Right atrium auricular region (tissue), 2 donors: ENCODE measurements around the gene TLL1. TPM values are rescaled to one million over a fixed set of nuclear protein-coding genes. Genes with fewer than 3 reads are reported as not detected.

ENCODE experiments used
- DNase-seq: peaks from one replicate; pipeline ENCODE4 v3.0.0-alpha.2; 2019; ENCODE audit warnings: low spot score
- H3K27ac ChIP-seq, 2 donors: fragments of 200-600 bp; sonication (generic); 1 replicate in 1 of 2; 2 replicates in 1 of 2; pipeline ENCODE4 v1.5.1; 2016 to 2019
- H3K27me3 ChIP-seq, 2 donors: fragments of 200-600 bp; sonication (generic); one replicate each; pipeline versions ENCODE4 v1.5.1 to v1.6.0; 2017 to 2019
- H3K36me3 ChIP-seq: fragments of 200-600 bp; sonication (generic); one replicate; pipeline ENCODE4 v1.5.1; 2016
- H3K4me1 ChIP-seq, 2 donors: fragments of 200-600 bp; sonication (generic); one replicate each; pipeline versions ENCODE4 v1.5.1 to v1.6.0; 2017 to 2019
- H3K4me3 ChIP-seq, 2 donors: fragments of 200-600 bp; sonication (generic); 1 replicate in 1 of 2; 2 replicates in 1 of 2; pipeline ENCODE4 v1.5.1; 2017 to 2019; ENCODE audit warnings: mild to moderate bottlenecking in 1 of 2, moderate library complexity in 1 of 2
- H3K9me3 ChIP-seq, 2 donors: fragments of 200-600 bp; sonication (generic); one replicate each; pipeline ENCODE4 v1.5.1; 2019
- CTCF ChIP-seq, 2 donors: fragments of 200-600 bp; sonication (generic); IDR thresholded peaks; one replicate each; pipeline ENCODE4 v1.5.1; 2019; ENCODE audit warnings: antibody characterized with exemption in 2 of 2
- total RNA-seq, 2 donors: library from RNA; depleted of rRNA; stranded (reverse); fragments of >200 nt; gene quantifications; one replicate each; pipeline ENCODE4 v1.1.0, GENCODE V29; 2016

The TLL1 gene
- total RNA-seq, 2 donors from 2014 or later, result 1.7 to 4.4 TPM

GRCh38 chr4:165874072-165874790, 1.2 kb downstream of the TLL1 start:
- Histone ChIP-seq H3K4me1 (peaks cover 0 to 16% of the 10 kb centered on the region in 2 donors), H3K36me3 (no peaks in the 10 kb centered on the region), H3K4me3 (peak overlapping the region; percentile 46 to 55), H3K27me3 (no peaks in the 10 kb centered on the region), H3K27ac (peak overlapping the region in 1 of 2 donors; percentile 15), H3K9me3 (no peaks in the 10 kb centered on the region)
- no peak for DNase-seq
- no peak for TF ChIP-seq CTCF (IDR thresholded peaks at IDR 0.05)

- Histone ChIP-seq H3K4me1 (peaks cover 0 to 16% of the 10 kb centered on the region in 2 donors), H3K27me3 (no peaks in the 10 kb centered on the region), H3K27ac (no peak overlapping the region), H3K4me3 (peak overlapping the region; percentile 46 to 55), H3K36me3 (no peaks in the 10 kb centered on the region), H3K9me3 (no peaks in the 10 kb centered on the region)
- no peak for DNase-seq
- TF ChIP-seq CTCF (IDR thresholded peaks at IDR 0.05), result no peak
Measured at GRCh38 chr4:165874791-165875371, 1.8 kb downstream of the TLL1 start.

GRCh38 chr4:165875446-165875845, 2.4 kb downstream of the TLL1 start:
- Histone ChIP-seq H3K9me3 (no peaks in the 10 kb centered on the region), H3K36me3 (no peaks in the 10 kb centered on the region), H3K27ac (no peak overlapping the region), H3K4me3 (no peak overlapping the region), H3K4me1 (peaks cover 0 to 16% of the 10 kb centered on the region in 2 donors), H3K27me3 (no peaks in the 10 kb centered on the region)
- DNase-seq, result no peak
- TF ChIP-seq CTCF (IDR thresholded peaks at IDR 0.05), result no peak

GRCh38 chr4:165877286-165877685, 4.2 kb downstream of the TLL1 start:
- H3K36me3 ChIP-seq, result no peaks in the 10 kb centered on the region
- H3K4me1 ChIP-seq, result peaks cover 0 to 16% of the 10 kb centered on the region in 2 donors
- no peak for DNase-seq
- no peaks in the 10 kb centered on the region for H3K27me3 ChIP-seq
- no peaks in the 10 kb centered on the region for H3K9me3 ChIP-seq
- no peak overlapping the region for H3K4me3 ChIP-seq
- H3K27ac ChIP-seq, result no peak overlapping the region
- TF ChIP-seq CTCF (IDR thresholded peaks at IDR 0.05), result no peak

- Histone ChIP-seq H3K27me3 (no peaks in the 10 kb centered on the region), H3K36me3 (no peaks in the 10 kb centered on the region), H3K4me3 (no peak overlapping the region), H3K4me1 (peaks cover 0 to 3% of the 10 kb centered on the region in 2 donors), H3K9me3 (no peaks in the 10 kb centered on the region), H3K27ac (no peak overlapping the region)
- TF ChIP-seq CTCF (IDR thresholded peaks at IDR 0.05), result no peak
- DNase-seq, result no peak
Measured at GRCh38 chr4:165879641-165880040, 6.6 kb downstream of the TLL1 start.
